NCI-H446 treated with DMSO at 0.1 percent for 48 hours (cell line): ENCODE measurements around the gene PDCD1LG2.
"Not testable (repeated sequence)": the region's sequence is repeated elsewhere in the genome, so short reads cannot be mapped to it uniquely, and the experiment has no call there.

Experiments
- DNase-seq: peaks from one replicate; lab custom pipeline; 2025; lab: John Stamatoyannopoulos, UW

Gene PDCD1LG2

DNA sequence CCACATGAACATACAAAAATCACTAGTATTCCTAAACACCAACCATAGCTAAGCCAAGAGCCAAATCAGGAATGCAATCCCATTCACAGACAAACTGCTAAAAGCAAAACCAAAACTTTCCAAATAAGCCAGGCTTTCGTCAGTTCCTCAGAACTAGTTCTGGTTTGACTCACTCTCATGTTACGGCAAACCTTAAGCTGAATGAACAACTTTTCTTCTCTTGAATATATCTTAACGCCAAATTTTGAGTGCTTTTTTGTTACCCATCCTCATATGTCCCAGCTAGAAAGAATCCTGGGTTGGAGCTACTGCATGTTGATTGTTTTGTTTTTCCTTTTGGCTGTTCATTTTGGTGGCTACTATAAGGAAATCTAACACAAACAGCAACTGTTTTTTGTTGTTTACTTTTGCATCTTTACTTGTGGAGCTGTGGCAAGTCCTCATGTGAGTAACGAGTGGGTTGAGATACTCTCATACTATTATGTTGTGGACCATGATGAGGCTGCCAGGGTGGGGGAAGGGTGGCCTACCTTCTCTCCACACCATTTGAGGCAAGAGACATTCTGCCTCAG is at the start of gene PDCD1LG2:
Gene PDCD1LG2 (plus strand): TSS at position 172 of the 572 bp plus-strand sequence. CDS start 12,016 bp downstream, outside the sequence.
- DNase-seq = no peak

DNA sequence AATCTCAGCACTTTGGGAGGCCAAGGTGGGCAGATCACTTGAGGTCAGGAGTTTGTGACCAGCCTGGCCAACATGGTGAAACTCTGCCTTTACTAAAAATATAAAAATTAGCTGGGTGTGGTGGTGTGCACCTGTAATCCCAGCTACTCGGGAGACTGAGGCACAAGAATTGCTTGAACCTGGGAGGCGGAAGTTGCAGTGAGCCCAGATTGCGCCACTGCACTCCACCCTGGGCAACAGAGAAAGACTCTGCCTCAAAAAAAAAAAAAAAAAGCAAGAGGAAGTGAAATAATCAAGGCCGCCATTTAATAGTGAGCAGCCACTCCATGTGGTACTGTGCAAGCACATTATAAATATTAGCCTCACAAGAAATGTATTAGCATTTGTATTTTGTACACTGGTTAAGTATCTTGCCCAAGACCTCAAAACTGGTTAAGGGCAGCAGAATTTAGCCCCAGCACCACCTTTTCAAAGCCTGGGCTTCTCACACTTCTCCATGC is 45.5 kb upstream of the PDCD1LG2 start:
- DNase-seq = not testable (repeated sequence)

DNA sequence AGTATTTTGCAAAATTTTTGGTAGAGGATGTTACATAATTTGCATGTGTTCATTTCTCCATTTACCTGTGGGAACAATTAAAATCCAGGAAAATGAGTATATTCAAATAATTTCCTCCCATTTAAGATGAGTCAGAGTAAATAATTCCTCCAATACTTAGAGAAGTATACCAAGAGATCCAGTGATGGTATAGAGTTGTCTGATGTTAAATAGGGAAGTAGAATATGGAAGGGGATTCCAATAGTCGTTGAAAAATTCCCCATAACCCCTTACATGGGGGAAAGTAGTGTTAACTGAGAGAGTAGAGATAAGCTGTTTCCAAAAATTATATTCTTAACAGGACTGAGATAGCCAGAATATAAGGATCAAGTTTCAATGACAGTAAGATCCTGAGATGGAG is 44.3 kb upstream of the PDCD1LG2 start:
- no peak for DNase-seq

DNA sequence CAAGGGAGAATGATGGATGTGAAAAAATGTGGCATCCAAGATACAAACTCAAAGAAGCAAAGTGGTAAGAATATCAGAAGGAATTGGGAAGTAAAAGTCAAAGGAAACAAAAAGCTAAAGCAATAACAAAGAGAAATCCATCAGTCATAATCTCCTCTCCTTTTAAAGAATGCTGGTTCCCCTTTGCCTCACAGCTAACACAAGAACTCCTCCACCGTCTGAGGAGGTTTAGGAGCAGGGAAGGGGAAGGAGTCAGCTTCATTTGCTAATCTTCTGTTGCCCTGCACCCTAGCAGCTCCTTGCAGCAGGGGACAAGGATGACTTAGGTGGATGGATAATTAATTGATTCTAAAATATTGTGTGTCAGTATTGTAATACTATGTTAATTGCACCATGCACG is 43.6 kb upstream of the PDCD1LG2 start:
- no peak for DNase-seq

DNA sequence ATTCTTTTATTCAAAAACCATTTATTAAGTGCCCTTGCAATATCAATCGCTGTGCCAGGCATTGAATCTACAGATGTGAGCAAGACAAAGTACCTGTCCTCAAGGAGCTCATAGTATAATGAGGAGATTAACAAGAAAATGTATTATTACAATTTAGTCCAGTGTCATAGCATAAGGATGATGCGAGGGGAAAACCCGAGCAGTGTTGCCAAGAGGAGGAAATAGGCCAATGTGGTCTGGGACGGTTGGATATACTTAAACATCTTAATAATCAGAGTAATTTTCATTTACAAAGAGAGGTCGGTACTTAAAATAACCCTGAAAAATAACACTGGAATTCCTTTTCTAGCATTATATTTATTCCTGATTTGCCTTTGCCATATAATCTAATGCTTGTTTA is 41.5 kb upstream of the PDCD1LG2 start:
- no peak for DNase-seq

DNA sequence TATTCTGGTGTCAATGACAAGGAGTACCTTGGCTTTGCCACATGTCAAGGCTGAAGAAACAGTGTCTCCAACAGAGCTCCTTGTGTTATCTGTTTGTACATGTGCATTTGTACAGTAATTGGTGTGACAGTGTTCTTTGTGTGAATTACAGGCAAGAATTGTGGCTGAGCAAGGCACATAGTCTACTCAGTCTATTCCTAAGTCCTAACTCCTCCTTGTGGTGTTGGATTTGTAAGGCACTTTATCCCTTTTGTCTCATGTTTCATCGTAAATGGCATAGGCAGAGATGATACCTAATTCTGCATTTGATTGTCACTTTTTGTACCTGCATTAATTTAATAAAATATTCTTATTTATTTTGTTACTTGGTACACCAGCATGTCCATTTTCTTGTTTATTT is 40.2 kb upstream of the PDCD1LG2 start:
- no peak for DNase-seq

DNA sequence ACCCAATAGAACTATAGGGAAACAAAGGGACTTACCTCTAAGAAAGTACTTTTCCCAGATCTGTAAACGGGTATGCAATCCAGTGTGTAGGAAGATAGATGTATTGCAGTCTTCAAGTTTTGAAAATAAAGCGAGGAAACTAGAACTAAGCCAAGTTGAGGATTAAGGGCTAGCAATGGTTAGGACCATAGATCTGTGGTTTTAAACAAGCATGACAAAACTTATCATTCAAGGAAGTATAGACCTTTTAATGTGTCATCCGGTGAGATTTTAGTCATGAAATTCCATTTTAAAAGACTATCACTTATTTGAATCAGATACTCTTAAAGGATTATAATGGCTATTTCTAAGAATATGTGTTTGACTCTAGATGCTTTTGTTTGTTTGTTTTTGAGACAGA is 39.5 kb upstream of the PDCD1LG2 start:
- DNase-seq = no peak

DNA sequence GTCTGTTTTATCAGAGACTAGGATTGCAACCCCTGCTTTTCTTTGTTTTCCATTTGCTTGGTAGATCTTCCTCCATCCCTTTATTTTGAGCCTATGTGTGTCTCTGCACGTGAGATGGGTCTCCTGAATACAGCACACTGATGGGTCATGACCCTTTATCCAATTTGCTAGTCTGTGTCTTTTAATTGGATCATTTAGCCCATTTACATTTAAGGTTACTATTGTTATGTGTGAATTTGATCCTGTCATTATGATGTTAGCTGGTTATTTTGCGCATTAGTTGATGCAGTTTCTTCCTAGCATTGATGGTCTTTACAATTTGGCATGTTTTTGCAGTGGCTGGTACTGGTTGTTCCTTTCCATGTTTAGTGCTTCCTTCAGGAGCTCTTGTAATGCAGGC is 34.7 kb upstream of the PDCD1LG2 start:
- not testable (repeated sequence) for DNase-seq

DNA sequence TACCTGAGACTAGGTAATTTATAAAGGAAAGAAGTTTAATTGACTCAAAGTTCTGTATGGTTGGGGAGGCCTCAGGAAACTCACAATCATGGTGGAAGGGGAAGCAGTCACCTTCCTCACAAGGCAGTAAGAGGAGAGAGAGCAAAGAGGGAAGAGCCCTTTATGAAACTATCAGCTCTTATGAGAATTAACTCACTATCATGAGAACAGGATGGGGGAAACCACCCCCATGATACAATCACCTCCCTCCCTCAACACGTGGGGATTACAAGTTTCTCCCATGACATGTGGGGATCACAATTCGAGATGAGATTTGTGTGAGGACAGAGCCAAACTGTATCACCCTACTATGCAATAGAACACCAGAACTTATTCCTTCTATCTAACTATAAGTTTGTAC is 32.1 kb upstream of the PDCD1LG2 start:
- no peak for DNase-seq

DNA sequence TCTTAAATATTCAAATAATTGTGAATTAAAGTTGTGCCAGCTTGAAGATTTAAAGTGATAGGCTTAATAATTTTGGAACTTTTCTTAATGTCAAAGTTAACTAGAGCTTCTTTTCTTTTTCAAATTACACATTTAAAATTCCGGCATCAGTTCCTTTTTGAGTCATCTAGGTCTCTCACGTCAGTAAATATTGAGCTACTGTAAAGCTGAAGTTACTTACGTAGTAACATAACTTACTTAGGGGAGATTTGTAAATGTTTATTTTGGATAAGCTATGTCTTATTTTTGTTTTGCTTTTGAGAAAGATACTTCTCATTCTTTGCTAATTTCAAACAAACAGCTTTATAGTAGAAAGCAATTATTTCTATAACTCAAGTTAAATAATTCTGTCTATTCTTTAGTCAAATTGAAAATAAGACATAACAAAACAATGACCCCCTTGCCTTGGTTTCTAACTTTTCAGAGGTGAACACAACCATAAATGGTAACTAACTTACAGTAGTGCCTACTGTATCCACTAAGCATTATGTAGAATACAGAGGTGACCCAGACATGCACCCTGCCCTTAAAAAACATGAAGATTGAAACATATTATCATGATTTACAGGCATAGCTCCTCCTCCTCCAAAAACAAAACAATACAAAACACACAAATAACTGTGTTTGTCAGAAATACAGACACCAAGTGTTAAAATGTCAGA is 30.2 kb upstream of the PDCD1LG2 start:
- no peak for DNase-seq

DNA sequence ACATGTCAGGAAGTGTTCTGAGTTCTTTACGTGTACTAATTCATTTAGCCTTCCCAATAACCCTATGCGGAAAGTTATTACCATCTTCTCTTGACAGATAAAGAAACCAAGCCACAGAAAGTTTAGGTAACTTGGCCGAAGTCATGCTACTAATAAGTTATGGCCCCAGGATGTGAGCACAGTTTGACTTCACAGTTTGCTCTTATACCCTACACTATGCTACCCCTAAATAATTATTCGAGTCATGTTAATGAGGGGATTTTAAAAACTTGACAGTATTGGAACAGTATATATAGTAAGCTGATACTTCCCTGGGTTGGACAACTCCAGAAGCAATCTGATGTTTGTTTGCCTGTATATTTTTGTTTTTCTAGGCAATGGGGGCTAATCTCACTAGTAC is 29.4 kb upstream of the PDCD1LG2 start:
- DNase-seq = no peak

DNA sequence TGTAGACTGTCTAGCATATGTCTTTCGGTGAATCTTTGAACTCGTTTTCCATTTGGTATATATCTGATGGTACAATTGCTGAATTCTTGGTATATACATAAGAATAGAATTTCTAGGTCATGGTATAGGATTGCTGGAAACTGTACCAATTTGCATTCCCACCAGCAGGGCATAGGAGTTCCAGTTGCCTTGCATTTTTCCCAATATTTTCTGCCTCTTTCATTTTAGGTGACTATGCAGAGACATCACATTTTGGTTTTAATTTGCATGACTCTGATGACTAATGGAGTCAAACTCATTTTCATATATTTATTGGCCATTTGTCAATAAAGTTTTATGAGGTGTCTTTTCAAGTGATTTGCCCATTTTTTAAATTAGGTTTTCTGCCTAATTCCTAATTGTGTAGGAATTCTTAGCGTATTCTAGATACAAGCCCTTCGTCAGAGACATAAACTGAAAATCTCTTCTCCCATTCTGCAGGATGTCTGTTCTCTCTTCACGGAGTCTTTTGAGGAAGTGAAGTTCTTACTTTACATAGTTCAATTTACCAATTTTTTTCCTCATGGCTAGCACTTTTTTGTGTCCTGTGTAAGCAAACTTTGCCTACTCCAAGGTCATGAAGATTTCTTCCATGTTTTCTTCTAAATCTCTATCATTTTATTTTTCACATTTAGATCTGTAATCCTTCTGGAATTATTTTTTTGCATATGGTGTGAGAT is 28.9 kb upstream of the PDCD1LG2 start:
- DNase-seq = no peak

DNA sequence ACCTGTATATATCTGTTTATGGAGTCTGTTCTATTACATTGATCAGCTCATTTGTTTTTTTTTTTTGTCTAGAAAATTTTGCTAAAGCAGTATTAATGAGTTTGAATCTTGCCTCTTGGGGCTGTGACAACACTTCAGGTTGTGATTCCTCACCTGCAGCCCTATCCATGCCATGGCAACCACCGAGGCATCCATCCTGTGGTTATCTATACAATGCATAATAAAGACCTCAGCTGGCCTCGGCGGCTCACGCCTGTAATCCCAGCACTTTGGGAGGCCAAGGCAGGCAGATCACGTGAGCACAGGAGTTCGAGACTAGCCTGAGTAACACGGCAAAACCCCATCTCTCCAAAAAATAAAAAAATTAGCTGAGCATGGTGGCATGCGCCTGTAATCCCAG is 28.1 kb upstream of the PDCD1LG2 start:
- DNase-seq = no peak

DNA sequence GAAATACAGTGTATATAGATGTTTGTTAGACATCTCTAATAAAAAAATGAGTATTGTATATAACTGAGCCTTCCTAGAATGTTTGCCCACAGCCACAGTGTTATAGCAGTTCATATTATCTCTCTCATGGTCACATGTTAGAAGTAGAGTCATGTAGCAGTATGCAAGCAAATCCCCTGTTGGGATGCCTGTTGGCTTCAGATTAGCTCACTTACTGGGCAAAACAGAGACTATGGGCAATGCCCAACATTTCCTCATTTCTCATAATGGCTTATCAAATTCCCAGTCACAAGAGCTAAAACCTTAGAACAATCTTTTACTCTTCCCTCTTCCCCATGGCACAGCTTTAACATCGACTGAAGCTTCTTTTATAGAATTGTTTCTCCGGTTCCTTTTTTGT is 27.0 kb upstream of the PDCD1LG2 start:
- DNase-seq = no peak

DNA sequence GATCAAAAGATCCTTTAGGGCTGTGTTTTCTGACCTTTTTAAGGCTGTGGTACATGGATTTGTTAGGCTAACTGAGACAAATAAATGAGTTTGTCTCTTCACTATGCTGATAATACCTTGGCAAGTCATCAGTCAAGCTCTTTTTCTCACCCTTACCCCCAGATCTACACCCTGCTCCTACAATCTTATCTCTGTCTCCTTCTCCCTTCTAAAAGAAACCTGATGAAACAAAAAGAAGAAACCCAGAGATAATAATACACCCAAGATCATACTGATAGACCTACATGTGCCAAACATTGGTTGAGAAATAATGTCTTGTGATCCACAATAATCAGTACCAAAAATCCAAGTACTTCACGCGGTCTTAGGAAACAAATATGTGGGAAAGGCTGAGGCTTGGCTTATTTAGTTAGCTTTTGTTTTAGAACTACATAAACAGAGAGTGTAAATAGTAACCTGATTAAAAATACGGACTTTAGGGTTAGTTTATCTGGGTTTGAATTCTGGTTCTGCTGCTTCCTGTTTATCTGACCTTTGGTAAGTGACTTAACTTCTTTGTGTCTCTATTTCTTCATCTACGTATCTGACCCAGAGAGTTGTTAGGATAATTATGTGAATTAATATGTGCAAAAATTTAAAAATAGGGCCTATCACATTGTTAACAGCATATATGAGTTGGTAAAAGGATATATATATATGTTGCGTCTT is 24.8 kb upstream of the PDCD1LG2 start:
- DNase-seq = no peak

DNA sequence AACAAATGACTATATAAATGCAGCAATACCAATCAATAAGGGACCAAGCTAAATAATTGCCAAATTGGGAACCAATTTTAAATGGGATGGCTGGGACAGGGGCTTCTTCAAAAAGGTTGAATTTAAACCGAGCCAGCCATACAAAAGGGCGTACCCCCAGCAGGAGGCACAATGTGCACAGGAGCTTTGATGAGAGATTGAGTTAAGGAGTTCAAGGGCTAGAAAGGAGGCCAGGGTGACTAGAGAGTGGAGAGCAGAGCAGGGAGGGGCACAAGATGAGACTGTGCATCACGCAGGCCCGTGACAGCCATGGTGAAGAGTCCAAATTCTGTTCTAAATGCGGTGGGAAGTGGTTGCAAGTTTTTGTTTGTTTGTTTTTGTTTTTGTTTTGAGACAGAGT is 23.3 kb upstream of the PDCD1LG2 start:
- no peak for DNase-seq

DNA sequence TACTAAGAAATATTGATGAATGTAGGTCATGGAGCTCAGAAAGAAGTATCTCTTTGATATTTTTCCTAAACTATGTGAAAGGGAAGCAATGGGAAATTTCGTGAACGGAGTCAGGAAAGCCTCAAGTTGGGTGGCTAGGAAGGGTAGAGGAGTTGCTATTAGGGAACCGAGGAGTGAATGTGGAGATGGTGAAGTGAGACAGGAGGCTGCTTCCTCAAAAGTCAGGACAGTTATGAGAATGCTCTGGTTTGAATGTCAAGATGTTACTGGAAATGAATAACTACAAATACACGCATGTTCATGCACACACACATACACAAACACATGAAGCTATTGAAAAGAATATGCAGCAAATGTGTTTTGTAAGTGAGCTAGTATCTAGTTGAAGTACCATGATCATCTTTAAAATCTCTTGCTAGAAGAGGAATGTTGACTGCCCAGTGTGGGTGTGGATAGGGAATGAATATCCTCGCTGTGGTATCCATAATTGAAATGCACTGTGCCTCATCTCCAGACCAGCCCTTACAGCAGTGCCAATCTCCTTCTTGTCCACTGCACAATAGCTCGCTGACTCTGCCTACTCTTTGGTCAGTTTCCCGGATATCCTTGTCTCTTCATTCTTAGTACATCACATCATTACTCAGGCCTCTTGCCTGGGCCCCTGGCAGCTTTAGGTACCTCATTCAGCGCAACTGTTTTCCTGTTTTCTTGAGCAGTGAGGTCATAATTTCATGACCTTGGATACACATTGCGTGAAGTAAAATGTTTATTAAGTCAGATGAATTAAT is 21.9 kb upstream of the PDCD1LG2 start:
- no peak for DNase-seq

DNA sequence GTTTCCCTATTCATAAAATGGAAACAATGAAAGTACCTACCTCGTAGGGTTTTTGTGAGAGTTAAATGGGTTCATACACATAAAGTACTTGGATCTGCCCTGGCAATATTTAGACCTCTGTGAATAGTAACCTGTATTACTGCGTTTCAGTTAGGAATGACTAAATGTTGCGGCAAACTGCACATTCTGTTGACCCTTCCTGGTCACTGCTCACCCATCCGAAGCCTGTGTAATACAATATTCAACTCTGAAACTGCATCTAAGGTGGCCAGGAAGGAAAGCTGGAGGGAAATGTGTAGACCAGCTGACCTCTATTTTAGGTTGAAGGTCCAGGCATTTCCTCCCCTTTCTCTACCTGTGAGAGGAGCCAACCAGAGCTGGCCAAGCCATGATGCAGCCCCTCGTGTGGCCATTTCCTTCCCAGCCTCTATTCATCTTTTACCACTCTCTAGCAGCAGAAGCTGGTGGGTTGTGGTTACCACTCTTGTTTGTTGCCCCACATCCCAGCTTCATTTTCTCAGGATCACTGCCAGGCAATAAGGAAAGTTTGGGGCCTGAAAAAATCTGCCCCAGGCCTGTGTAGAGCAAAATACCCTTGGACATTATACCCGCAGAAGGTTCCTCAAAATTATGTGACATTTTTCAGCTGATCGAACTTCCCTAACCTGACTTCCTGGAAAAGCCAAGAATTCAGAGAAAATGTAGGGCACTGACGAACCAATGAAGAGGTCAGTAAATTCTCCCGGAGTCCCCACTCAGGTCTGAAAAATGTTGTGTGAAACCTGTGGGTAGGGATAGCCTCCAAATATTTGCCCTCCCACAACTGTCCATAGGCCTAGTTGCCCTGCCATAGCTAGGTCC is 20.5 kb upstream of the PDCD1LG2 start:
- DNase-seq = no peak

DNA sequence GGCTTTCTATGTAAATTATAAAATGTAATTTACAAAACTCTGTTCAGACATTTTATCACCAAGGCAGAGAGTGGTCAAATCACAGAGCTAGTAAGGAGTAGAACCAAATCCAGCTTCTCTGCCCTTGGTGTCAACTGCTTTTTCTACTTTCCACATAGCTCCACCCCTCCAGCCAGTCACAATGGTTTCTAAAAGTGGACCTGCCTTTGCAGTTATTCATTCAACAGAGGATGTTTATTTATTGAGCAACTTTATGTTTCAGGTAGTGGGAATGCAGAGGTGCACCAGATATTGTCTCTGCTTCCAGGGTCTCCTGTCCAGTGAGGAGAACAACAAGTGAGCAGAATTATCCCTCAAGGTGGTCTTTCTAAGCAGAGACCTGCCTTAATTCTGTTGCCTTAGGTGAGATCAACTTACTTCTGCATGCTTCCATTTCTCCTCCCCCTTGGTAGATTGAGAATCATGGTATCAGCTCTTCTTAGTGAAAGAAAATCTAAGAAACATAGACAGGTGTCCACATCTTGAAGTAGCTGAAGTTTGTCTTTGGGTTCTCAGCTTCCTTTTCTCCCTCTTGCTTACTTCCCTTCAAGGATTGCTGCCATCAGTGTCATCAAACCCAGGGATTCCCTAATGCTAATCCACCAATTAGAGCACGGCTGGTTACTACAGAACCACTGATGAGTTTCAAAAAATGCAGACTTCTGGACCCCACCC is 17.2 kb upstream of the PDCD1LG2 start:
- no peak for DNase-seq
